Activated CD4-positive, alpha-beta T cell treated with anti-CD3 and anti-CD28 coated beads for 4 hours (primary cell): Measurements from ENCODE around the gene ASB2.
A peak's percentile ranks its signal among the peaks of the same experiment; 100 is the strongest.

Experiments
- DNase-seq, 2 donors: peaks; one replicate each; pipeline ENCODE4 v3.0.0-alpha.2; 2020

The ASB2 gene

GRCh38 chr14:93901813-93902212, 74.6 kb downstream of the ASB2 start:
- no peak for DNase-seq

DNA sequence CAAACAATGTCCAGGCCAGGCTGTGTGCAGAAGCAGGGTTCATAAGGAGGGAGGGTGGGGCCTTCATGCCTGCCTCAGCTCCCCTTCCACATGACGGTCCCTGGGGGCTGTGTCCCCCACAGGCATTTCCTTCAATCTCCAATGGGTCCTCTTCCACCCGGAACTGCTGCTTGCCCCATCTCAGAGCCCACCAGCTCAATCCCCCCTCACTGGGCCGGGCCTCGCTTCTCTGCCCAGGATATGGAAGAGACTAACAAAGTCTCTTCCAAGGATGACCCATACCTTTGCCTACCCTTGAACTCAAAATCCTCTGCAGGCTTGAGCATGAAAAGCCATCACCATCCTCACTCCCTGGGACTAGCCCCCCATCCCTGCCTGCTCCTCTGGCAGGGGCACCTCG, 77.6 kb downstream of the ASB2 start:
- DNase-seq = no peak

DNA sequence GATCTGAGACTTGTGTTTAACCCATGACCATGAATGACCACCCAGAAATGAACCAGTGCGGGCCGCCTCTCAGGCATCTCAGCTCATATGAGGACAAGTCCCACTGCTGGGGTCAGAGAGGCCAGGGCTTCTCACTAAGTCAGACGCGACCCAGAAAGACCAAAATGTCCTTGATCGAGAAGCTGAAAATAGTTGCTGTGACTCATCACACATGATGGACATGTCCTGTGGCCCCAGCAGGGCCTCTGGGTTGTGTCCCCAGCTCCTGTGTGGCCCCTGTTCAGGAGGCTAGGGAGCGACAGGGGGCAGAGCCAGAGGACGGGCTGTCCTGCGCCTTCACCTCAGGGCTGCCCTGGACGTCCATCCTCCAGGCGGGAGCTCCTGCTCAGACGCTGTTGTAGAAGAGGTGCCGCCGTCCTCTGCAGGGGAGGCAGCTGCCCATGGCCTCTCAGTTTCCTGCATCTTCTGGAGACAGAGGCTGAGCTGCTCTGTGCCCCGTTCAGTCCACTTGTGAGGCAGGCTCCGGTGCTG, 78.2 kb downstream of the ASB2 start:
- no peak for DNase-seq

DNA sequence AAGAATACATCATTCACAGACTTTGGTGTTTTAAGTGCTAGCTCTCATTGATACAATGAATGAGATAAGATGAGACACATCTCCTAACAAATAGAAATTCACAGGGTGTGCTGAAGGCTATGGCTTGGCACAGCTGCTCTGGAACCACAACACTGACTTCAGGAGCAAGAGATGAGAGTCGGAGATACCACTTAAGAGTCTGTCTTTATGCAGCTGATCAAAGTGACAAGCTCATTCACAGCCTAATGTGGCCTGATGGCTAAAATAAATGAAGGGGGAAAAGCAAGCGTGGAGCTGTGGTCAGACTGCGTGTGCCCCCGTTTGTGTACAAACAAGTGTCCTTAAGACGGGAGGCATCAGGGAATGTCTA, 78.9 kb downstream of the ASB2 start:
- DNase-seq = no peak

GRCh38 chr14:93895023-93895604, 81.3 kb downstream of the ASB2 start:
- no peak for DNase-seq

GRCh38 chr14:93893661-93894261, 82.6 kb downstream of the ASB2 start:
- DNase-seq = no peak

- peak; percentile 48 to 69 for DNase-seq
Measured at GRCh38 chr14:93892923-93893558, 83.3 kb downstream of the ASB2 start.

- no peak for DNase-seq
Measured at GRCh38 chr14:93892505-93892839, 83.9 kb downstream of the ASB2 start.

DNA sequence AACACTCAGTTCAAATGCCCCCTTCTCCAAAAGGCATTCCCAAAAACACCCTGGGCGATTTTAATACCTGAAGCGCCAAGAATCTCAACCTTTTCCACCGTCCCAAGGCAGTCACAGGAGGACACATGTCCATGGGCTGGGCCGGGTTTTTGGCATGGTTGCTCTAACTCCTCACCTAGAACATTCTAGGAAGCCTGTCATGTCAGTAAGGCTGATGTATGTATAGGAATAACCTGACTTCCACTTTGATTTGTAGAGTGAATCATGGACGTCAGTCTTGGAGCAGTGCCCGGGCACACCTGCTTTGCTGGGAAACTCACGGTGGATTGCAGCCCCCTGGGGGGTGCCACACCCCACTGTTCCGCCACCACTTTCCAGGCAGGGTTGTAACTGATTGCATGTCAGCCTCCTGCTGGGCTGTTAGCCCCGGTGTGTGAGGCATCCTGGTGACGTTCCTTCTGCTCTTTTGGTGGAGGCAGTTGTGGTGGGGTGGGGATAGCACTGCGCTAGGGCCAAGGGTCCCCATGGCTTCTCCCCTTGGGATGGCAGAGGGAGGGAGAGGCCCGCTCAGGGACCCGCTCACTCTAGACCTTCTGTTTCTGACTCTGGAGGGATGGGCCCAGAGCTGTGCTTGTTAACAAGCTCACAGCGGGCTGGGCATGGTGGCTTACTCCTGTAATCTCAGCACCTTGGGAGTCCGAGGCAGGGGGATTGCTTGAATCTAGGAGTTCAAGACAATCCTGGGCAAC, 84.4 kb downstream of the ASB2 start:
- no peak for DNase-seq

GRCh38 chr14:93889739-93890483, 86.5 kb downstream of the ASB2 start:
- DNase-seq = no peak

GRCh38 chr14:93888995-93889394, 87.4 kb downstream of the ASB2 start:
- DNase-seq = no peak

GRCh38 chr14:93884950-93885349, 91.4 kb downstream of the ASB2 start:
- DNase-seq = no peak
